ENCODE measurements around the gene DNAH1. TPM values are rescaled to one million over a fixed set of nuclear protein-coding genes. Genes with fewer than 3 reads are reported as not detected.
"Not testable (repeated sequence)": the region's sequence is repeated elsewhere in the genome, so short reads cannot be mapped to it uniquely, and the experiment has no call there.

DNAH1 gene
- total RNA-seq, 3 donors from 2014 or later: 7.5 to 11.5 (median 10.8) TPM

GRCh38 chr3:52272831-52273230, 43.3 kb upstream of the DNAH1 start:
- no peak for DNase-seq (ENCODE audit: low spot score in 2 of 2)
- TF ChIP-seq POLR2A (IDR thresholded peaks at IDR 0.05) (no peak), POLR2AphosphoS5 (IDR thresholded peaks at IDR 0.05) (no peak)
- TF ChIP-seq, protein P1, sequence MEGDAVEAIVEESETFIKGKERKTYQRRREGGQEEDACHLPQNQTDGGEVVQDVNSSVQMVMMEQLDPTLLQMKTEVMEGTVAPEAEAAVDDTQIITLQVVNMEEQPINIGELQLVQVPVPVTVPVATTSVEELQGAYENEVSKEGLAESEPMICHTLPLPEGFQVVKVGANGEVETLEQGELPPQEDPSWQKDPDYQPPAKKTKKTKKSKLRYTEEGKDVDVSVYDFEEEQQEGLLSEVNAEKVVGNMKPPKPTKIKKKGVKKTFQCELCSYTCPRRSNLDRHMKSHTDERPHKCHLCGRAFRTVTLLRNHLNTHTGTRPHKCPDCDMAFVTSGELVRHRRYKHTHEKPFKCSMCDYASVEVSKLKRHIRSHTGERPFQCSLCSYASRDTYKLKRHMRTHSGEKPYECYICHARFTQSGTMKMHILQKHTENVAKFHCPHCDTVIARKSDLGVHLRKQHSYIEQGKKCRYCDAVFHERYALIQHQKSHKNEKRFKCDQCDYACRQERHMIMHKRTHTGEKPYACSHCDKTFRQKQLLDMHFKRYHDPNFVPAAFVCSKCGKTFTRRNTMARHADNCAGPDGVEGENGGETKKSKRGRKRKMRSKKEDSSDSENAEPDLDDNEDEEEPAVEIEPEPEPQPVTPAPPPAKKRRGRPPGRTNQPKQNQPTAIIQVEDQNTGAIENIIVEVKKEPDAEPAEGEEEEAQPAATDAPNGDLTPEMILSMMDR (IDR thresholded peaks at IDR 0.05): no peak
- Histone ChIP-seq H3K36me3 (no peaks in the 10 kb centered on the region), H3K9me3 (no peaks in the 10 kb centered on the region), H3K4me3 (no peak overlapping the region), H3K4me1 (peaks cover 4 to 27% of the 10 kb centered on the region in 2 donors), H3K27me3 (no peaks in the 10 kb centered on the region), H3K27ac (peak overlapping the region in 1 of 2 donors; percentile 17)
- intact Hi-C loops (cut with DNase I; ENCODE audit: low total_unique reads): no loop called here

GRCh38 chr3:52274781-52275180, 41.3 kb upstream of the DNAH1 start:
- H3K4me1 ChIP-seq: peaks cover 4 to 35% of the 10 kb centered on the region in 2 donors
- DNase-seq (ENCODE audit: low spot score in 2 of 2); intact Hi-C loops (cut with DNase I; ENCODE audit: low total_unique reads); H3K36me3 ChIP-seq; H3K27me3 ChIP-seq; H3K9me3 ChIP-seq: not testable (repeated sequence)
- peak overlapping the region in 1 of 2 donors; percentile 94 for H3K27ac ChIP-seq
- peak overlapping the region in 1 of 3 donors; percentile 6 for H3K4me3 ChIP-seq

DNA sequence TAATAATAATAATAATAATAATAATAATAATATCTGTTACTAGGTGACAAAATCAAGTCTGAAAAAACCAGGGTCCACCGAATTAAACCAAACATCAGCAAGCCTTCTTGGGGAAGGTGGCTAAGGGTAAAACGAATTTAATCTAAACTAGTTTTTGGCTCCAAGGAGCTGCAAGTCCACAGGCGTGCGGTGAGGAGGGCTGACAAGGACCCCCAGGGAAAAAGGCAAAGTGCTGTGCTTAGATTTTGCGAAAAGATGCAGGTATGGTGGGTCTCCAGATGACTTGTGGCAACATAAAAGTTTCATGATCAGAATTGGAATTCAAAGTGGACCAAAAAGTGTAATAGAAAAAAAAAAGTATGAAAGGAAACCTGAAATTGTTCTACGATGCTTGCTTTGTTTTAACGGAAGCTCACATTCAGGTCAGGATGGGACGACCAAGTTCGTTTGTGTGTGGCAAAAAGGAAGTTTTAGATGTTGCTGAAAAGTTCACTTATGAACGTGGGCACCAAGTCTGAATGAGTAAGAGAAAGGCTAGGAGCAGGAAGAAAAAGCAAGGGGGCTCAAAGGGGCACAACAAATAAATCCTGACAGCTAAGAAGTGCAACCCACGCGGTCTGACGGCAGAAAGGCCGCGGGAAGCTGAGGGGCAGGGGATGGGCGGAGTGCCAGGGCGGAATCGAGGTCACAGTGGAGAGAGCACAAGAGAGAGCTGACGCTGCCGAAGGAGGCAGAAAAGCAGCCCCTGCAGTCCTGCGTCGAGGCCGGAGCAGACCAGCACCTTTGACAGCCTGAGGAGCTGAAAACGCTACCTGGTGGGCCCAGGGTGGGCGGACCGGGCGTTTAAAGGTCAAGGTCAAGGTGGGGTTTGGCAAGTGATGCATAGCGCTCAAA, 38.8 kb upstream of the DNAH1 start:
- H3K36me3 ChIP-seq: no peaks in the 10 kb centered on the region
- no peak for TF ChIP-seq POLR2A (IDR thresholded peaks at IDR 0.05)
- TF ChIP-seq, protein P1 (IDR thresholded peaks at IDR 0.05): no peak
- TF ChIP-seq POLR2AphosphoS5 (IDR thresholded peaks at IDR 0.05): peak in 1 of 3 donors; percentile 56
- no peaks in the 10 kb centered on the region for H3K9me3 ChIP-seq
- H3K27me3 ChIP-seq: no peaks in the 10 kb centered on the region
- peaks cover 0 to 23% of the 10 kb centered on the region in 2 donors for H3K4me1 ChIP-seq
- H3K27ac ChIP-seq: peak overlapping the region; percentile 94 to 99
- peak; percentile 49 to 74 for DNase-seq (ENCODE audit: low spot score in 2 of 2)
- H3K4me3 ChIP-seq: peak overlapping the region; percentile 83 to 86 (median 85)
- intact Hi-C loops (cut with DNase I; ENCODE audit: low total_unique reads): no loop called here

DNA sequence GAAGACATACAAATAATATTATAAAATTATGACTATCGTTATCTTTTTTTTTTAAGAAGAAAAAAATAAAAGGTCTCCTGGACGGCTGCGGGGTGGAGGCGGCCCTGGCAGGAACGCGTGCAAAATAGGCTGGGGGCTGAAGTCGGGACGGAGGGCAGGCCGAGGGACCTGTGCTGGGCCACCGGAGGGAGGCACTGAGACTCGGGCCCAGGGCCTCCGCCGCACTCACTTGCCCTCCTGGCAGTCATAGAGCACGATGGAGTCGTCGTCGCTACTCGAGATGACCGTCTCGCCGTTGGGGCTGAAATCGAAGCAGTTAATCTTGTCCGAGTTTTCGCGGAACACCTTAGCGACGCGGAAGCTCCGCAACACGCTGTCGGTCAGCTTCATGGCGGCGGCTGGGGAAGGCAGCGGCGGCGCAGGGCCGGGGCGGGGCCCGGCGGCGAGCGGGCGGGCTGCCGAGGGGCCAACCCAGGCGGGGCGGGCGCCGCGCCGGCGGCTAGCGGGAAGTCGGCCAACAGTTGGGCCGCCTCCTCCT, 38.1 kb upstream of the DNAH1 start:
- DNase-seq (ENCODE audit: low spot score in 2 of 2): peak in 1 of 2 donors; percentile 36

DNA sequence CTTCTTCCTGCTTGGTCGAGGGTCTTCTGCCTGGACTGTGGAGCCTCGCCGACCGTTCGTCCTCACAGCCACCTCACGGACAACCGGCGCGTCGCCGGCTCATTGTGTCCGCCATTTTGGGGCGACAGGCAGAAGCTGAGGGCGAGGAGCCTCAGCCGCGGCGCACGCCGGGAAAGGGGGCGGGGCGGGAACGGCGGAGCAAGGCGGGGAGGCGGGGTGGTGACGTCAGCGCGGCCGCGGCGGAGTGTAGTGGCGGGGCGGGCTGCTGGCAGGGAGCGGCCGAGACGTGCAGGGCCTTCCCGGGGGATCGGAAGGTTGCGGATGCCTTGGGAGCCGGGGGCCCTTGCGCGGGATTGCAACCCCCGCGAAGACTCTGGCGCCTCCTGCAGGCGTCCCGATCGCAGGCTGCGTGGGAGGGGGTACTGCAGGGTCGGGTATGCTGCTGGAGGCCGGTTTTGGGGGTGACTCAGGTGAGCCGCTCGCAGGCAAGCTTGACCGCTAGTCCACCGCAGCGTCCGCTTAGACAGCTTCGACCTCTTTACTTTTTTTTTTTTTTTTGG, 37.5 kb upstream of the DNAH1 start, which contains the start of gene WDR82:
TSS of gene WDR82 (minus strand) at position 140 of the 560 bp plus-strand sequence. CDS start 288 bp downstream, outside the sequence.
- TF ChIP-seq, protein P1 (IDR thresholded peaks at IDR 0.05): peak in 2 of 3 donors; percentile 37 to 52
- TF ChIP-seq POLR2AphosphoS5 (IDR thresholded peaks at IDR 0.05) (peak; percentile 80 to 97 (median 86)), POLR2A (IDR thresholded peaks at IDR 0.05) (peak; percentile 38)
- Histone ChIP-seq H3K36me3 (no peaks in the 10 kb centered on the region), H3K9me3 (no peaks in the 10 kb centered on the region), H3K27ac (peak within 1 kb of the TSS; percentile 94 to 99), H3K4me1 (peaks cover 0 to 23% of the 10 kb centered on the region in 2 donors), H3K4me3 (peak within 1 kb of the TSS; percentile 83 to 86 (median 85)), H3K27me3 (no peaks in the 10 kb centered on the region)
- intact Hi-C loops (cut with DNase I; ENCODE audit: low total_unique reads): no loop called here
- peak; percentile 96 to 98 for DNase-seq (ENCODE audit: low spot score in 2 of 2)

More for the DNA sequence above, 38.1 kb upstream of the DNAH1 start:
- H3K27ac ChIP-seq: peak overlapping the region; percentile 94 to 99
- intact Hi-C loops (cut with DNase I; ENCODE audit: low total_unique reads): no loop called here
- peak overlapping the region; percentile 83 to 86 (median 85) for H3K4me3 ChIP-seq
- no peak for TF ChIP-seq POLR2A (IDR thresholded peaks at IDR 0.05)
- TF ChIP-seq POLR2AphosphoS5 (IDR thresholded peaks at IDR 0.05): no peak
- TF ChIP-seq, protein P1 (IDR thresholded peaks at IDR 0.05): peak in 2 of 3 donors; percentile 16 to 52
- H3K9me3 ChIP-seq: no peaks in the 10 kb centered on the region
- no peaks in the 10 kb centered on the region for H3K27me3 ChIP-seq
- peaks cover 0 to 23% of the 10 kb centered on the region in 2 donors for H3K4me1 ChIP-seq
- no peaks in the 10 kb centered on the region for H3K36me3 ChIP-seq
